ENCODE measurements around the gene FAM241A. TPM values are rescaled to one million over a fixed set of nuclear protein-coding genes. Genes with fewer than 3 reads are reported as not detected.

The FAM241A gene
- total RNA-seq, 3 donors from 2014 or later (not counting 1 experiment from before 2014, with no cell fraction given) = 0.36 to 0.75 (median 0.40) TPM

- H3K36me3 ChIP-seq (ENCODE audit: control insufficient read depth, insufficient read depth, low read length) = no peaks in the 10 kb centered on the region
- H3K27me3 ChIP-seq (ENCODE audit: control insufficient read depth, insufficient read depth, low read length) = no peaks in the 10 kb centered on the region
- H3K27me3 Mint-ChIP-seq (ENCODE audit: low read depth in 2 of 2) = peaks cover 0 to 5% of the 10 kb centered on the region in 2 donors
- H3K9me3 Mint-ChIP-seq = no peaks in the 10 kb centered on the region
- ATAC-seq = no peak
- no peak overlapping the region for H3K4me3 ChIP-seq (ENCODE audit: low read length)
- H3K27ac ChIP-seq (ENCODE audit: low read length) = no peak overlapping the region
- no peaks in the 10 kb centered on the region for H3K4me1 ChIP-seq (ENCODE audit: control insufficient read depth, insufficient read depth, low read length)
- no CpG with 5 or more reads among the region's 3 CpGs for WGBS (ENCODE audit: insufficient coverage)
- no peak for DNase-seq
- TF ChIP-seq CTCF (IDR thresholded peaks at IDR 0.05) = no peak
- H3K36me3 Mint-ChIP-seq = no peaks in the 10 kb centered on the region
- H3K4me1 Mint-ChIP-seq = no peaks in the 10 kb centered on the region
- intact Hi-C loops (cut with micrococcal nuclease) = loop anchor here (10.0 kb wide), 1 partner anchor 391 kb away; no protein-coding TSS in a partner anchor
- H3K4me3 Mint-ChIP-seq = no peak overlapping the region
- no peaks in the 10 kb centered on the region for H3K9me3 ChIP-seq (ENCODE audit: control insufficient read depth, insufficient read depth, low read length)
- no peak overlapping the region for H3K27ac Mint-ChIP-seq
Observed at GRCh38 chr4:112213856-112214255, 68.6 kb downstream of the FAM241A start.

- no peaks in the 10 kb centered on the region for H3K36me3 ChIP-seq (ENCODE audit: control insufficient read depth, insufficient read depth, low read length)
- no peak for ATAC-seq
- TF ChIP-seq CTCF (IDR thresholded peaks at IDR 0.05) = peak; percentile 51
- H3K27me3 ChIP-seq (ENCODE audit: control insufficient read depth, insufficient read depth, low read length) = no peaks in the 10 kb centered on the region
- no peak overlapping the region for H3K27ac Mint-ChIP-seq
- no peaks in the 10 kb centered on the region for H3K9me3 Mint-ChIP-seq
- intact Hi-C loops (cut with micrococcal nuclease) = loop anchor here (10.0 kb wide), 1 partner anchor 390 kb away; no protein-coding TSS in a partner anchor
- no peaks in the 10 kb centered on the region for H3K9me3 ChIP-seq (ENCODE audit: control insufficient read depth, insufficient read depth, low read length)
- H3K4me3 ChIP-seq (ENCODE audit: low read length) = no peak overlapping the region
- no peaks in the 10 kb centered on the region for H3K4me1 Mint-ChIP-seq
- no peaks in the 10 kb centered on the region for H3K36me3 Mint-ChIP-seq
- no peak overlapping the region for H3K4me3 Mint-ChIP-seq
- H3K27me3 Mint-ChIP-seq (ENCODE audit: low read depth in 2 of 2) = peaks cover 0 to 4% of the 10 kb centered on the region in 2 donors
- DNase-seq = peak in 1 of 2 donors; percentile 58
- H3K4me1 ChIP-seq (ENCODE audit: control insufficient read depth, insufficient read depth, low read length) = no peaks in the 10 kb centered on the region
- H3K27ac ChIP-seq (ENCODE audit: low read length) = no peak overlapping the region
Observed at GRCh38 chr4:112214390-112215264, 69.4 kb downstream of the FAM241A start.

GRCh38 chr4:112219826-112220366 is 74.6 kb downstream of the FAM241A start:
- Histone ChIP-seq H3K9me3 (ENCODE audit: control insufficient read depth, insufficient read depth, low read length) (no peaks in the 10 kb centered on the region), H3K4me1 (ENCODE audit: control insufficient read depth, insufficient read depth, low read length) (no peaks in the 10 kb centered on the region), H3K27ac (ENCODE audit: low read length) (no peak overlapping the region), H3K27me3 (ENCODE audit: control insufficient read depth, insufficient read depth, low read length) (no peaks in the 10 kb centered on the region), H3K36me3 (ENCODE audit: control insufficient read depth, insufficient read depth, low read length) (no peaks in the 10 kb centered on the region), H3K4me3 (ENCODE audit: low read length) (no peak overlapping the region)
- ATAC-seq (no peak), DNase-seq (no peak)
- Mint-ChIP-seq H3K36me3 (no peaks in the 10 kb centered on the region), H3K4me1 (no peaks in the 10 kb centered on the region), H3K4me3 (no peak overlapping the region), H3K27me3 (ENCODE audit: low read depth in 2 of 2) (peaks cover 2 to 4% of the 10 kb centered on the region in 2 donors), H3K9me3 (no peaks in the 10 kb centered on the region), H3K27ac (no peak overlapping the region)
- 95% methylated on average over 7 of the region's 7 CpGs for WGBS (ENCODE audit: insufficient coverage)
- intact Hi-C loops (cut with micrococcal nuclease) = loop anchor here (10.0 kb wide), 1 partner anchor 385 kb away; no protein-coding TSS in a partner anchor
- TF ChIP-seq CTCF (IDR thresholded peaks at IDR 0.05) = no peak

Data from natural killer cell (primary cell).